ENCODE measurements around the gene AGTPBP1.

DNA sequence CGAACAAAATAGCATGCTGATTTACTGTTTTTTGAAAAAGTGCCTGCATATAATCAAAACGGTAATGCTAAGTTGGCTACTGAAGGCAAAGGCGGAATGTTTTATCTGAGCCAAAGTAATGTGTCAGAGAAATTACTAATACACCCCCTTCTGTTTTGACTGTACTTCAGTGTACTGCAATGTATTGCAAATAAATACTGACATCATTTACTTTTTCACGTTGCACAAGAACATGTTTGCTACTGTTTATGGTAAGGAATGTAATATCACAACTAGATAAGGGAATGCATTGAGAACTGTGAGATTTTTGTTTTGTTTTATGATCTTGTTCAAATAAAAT is 813 bp upstream of the AGTPBP1 start:
- TF ChIP-seq CTCF (conservative IDR thresholded peaks at IDR 0.05; ENCODE audit: low read length): no peak
- TF ChIP-seq EZH2phosphoT487 (IDR thresholded peaks at IDR 0.05; ENCODE audit: borderline replicate concordance, low read depth, low read length): no peak
